ENCODE measurements around the gene TERT. TPM values are rescaled to one million over a fixed set of nuclear protein-coding genes. Genes with fewer than 3 reads are reported as not detected.
"Not testable (repeated sequence)": the region's sequence is repeated elsewhere in the genome, so short reads cannot be mapped to it uniquely, and the experiment has no call there.

Gene TERT
- total RNA-seq (1 to 10 TPM in 1 of 5 donors, under 1 TPM in 1, not detected in 3; 0.37 to 4.0 TPM), polyA plus RNA-seq (under 1 TPM in 2 of 3 donors, not detected in 1; 0.19 to 0.40 TPM)
- long read RNA-seq, donor 1 = 0 reads
- long read RNA-seq, donor 2 = 0 reads
- long read RNA-seq, donor 3 = 0 reads
- long read RNA-seq, donor 4 = 0 reads
- long read RNA-seq, donor 5 = 0 reads
- long read RNA-seq, donor 6 = 0 reads
- long read RNA-seq, donor 7 = 0 reads
- long read RNA-seq, donor 8 = 0 reads
- long read RNA-seq, donor 9 = 0 reads
- long read RNA-seq, donor 10 = 0 reads

DNA sequence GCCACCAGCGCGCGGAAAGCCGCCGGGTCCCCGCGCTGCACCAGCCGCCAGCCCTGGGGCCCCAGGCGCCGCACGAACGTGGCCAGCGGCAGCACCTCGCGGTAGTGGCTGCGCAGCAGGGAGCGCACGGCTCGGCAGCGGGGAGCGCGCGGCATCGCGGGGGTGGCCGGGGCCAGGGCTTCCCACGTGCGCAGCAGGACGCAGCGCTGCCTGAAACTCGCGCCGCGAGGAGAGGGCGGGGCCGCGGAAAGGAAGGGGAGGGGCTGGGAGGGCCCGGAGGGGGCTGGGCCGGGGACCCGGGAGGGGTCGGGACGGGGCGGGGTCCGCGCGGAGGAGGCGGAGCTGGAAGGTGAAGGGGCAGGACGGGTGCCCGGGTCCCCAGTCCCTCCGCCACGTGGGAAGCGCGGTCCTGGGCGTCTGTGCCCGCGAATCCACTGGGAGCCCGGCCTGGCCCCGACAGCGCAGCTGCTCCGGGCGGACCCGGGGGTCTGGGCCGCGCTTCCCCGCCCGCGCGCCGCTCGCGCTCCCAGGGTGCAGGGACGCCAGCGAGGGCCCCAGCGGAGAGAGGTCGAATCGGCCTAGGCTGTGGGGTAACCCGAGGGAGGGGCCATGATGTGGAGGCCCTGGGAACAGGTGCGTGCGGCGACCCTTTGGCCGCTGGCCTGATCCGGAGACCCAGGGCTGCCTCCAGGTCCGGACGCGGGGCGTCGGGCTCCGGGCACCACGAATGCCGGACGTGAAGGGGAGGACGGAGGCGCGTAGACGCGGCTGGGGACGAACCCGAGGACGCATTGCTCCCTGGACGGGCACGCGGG is at the start of gene TERT:
Gene TERT, minus strand, starts transcription at position 234 of the 815 bp plus-strand sequence. Its CDS starts 79 bp downstream, at position 155.
- no peaks in the 10 kb centered on the region for H3K9me3 ChIP-seq
- WGBS, 5 donors = 6 to 38% (median 15%) methylated on average over 12 to 102 of the region's 102 CpGs
- H3K36me3 ChIP-seq = no peaks in the 10 kb centered on the region
- TF ChIP-seq EP300 (IDR thresholded peaks at IDR 0.05) = no peak
- H3K27me3 ChIP-seq = peaks cover 6 to 78% (median 25%) of the 10 kb centered on the region in 3 donors
- H3K27ac ChIP-seq = no peak within 1 kb of the TSS
- intact Hi-C loops (cut with DNase I; ENCODE audit: low total_unique reads) = no loop called here
- H3K4me3 ChIP-seq = peak within 1 kb of the TSS; percentile 25 to 35 (median 28)
- peak; percentile 57 to 77 for DNase-seq
- peaks cover 10 to 25% (median 22%) of the 10 kb centered on the region in 4 donors for H3K4me1 ChIP-seq

DNA sequence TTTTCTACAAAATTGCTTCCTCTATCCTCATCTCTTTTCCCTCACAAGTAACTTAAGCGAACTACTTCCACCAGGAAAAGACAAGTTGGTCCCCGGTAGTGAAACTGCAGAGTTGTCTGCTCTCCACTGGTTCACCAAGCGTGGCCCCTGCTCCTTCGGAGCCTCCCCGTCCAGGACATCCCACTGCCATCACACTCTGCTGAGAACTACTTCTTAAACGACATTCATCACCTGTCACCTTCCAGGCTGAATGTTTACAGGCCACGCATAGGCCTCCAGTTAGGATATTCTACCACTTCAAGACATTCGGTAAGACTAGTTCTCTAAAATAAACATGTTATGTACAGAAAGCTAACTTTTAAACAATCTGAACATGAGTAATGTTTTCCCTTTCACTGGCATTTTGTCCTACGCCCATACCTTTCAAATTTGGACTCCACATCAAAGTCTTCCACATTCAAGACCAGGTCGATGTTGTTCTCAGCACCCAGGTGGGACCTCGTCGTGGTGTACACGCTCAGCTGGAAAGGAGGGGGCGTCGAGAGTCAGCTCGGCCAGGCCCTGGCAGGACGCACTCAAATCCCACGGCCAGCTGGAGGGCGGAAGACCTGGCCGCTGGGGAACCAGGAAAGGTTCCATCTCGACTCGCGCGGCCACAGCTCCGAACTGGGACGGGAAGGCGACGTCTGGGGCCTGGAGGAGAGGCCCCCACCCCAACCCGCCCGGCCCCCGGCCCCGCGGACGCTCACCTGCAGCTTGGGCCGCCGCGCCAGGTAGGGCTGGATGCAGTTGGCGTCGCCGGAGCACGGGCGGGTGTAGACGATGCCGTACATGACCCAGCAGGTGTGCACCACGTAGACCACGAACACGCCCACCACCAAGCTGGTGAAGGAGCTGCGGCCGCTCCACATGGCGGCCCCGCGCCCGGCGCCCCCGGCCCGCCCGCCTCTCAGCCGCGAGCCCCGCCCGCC is 49.3 kb upstream of the TERT start:
- H3K9me3 ChIP-seq = no peaks in the 10 kb centered on the region
- H3K4me3 ChIP-seq = peak overlapping the region; percentile 91 to 99 (median 96)
- peaks cover 30 to 42% (median 40%) of the 10 kb centered on the region in 4 donors for H3K36me3 ChIP-seq
- peaks cover 19 to 42% (median 37%) of the 10 kb centered on the region in 4 donors for H3K4me1 ChIP-seq
- intact Hi-C loops (cut with DNase I; ENCODE audit: low total_unique reads) = no loop called here
- no peaks in the 10 kb centered on the region for H3K27me3 ChIP-seq
- peak in 1 of 2 donors; percentile 53 for DNase-seq
- WGBS, 5 donors = 3 to 13% (median 4%) methylated on average over 19 to 61 of the region's 61 CpGs
- H3K27ac ChIP-seq = peak overlapping the region; percentile 70 to 92 (median 80)
- no peak for TF ChIP-seq POLR2A (IDR thresholded peaks at IDR 0.05)
- TF ChIP-seq POLR2AphosphoS5 (IDR thresholded peaks at IDR 0.05) = no peak
- TF ChIP-seq EP300 (IDR thresholded peaks at IDR 0.05) = no peak
- TF ChIP-seq, protein P1, sequence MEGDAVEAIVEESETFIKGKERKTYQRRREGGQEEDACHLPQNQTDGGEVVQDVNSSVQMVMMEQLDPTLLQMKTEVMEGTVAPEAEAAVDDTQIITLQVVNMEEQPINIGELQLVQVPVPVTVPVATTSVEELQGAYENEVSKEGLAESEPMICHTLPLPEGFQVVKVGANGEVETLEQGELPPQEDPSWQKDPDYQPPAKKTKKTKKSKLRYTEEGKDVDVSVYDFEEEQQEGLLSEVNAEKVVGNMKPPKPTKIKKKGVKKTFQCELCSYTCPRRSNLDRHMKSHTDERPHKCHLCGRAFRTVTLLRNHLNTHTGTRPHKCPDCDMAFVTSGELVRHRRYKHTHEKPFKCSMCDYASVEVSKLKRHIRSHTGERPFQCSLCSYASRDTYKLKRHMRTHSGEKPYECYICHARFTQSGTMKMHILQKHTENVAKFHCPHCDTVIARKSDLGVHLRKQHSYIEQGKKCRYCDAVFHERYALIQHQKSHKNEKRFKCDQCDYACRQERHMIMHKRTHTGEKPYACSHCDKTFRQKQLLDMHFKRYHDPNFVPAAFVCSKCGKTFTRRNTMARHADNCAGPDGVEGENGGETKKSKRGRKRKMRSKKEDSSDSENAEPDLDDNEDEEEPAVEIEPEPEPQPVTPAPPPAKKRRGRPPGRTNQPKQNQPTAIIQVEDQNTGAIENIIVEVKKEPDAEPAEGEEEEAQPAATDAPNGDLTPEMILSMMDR (IDR thresholded peaks at IDR 0.05) = no peak

DNA sequence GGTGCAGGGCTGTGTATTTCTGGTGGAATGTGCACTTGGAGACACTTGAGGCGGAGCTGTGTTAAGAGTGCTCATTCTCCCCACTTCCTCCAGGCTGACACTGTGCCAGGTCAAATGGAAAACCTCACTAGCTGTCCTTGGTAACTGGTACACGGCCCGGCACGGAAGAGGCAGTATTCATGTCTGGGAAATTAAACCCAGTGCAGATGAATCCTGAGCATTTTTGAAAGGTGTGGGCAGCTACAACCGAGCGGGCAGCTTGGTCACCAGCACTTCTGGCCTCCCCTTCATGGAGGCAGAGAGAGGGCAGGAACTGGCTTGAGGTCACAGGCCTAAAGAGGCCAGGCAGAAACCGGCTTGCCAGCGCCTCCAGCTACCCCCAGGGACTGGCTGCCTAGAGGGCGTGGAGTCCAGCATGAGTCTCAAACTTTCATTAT is 48.5 kb upstream of the TERT start:
- peak in 1 of 2 donors; percentile 39 for DNase-seq
- H3K27ac ChIP-seq = peak overlapping the region in 4 of 5 donors; percentile 14 to 92 (median 84)
- H3K4me1 ChIP-seq = peaks cover 19 to 42% (median 37%) of the 10 kb centered on the region in 4 donors
- no peaks in the 10 kb centered on the region for H3K9me3 ChIP-seq
- peak overlapping the region; percentile 91 to 99 (median 96) for H3K4me3 ChIP-seq
- intact Hi-C loops (cut with DNase I; ENCODE audit: low total_unique reads) = no loop called here
- H3K36me3 ChIP-seq = peaks cover 37 to 51% (median 49%) of the 10 kb centered on the region in 4 donors
- no peaks in the 10 kb centered on the region for H3K27me3 ChIP-seq
- WGBS, 5 donors = 38 to 50% (median 46%) methylated on average over 7 to 9 of the region's 9 CpGs
- TF ChIP-seq POLR2A (IDR thresholded peaks at IDR 0.05) (no peak), POLR2AphosphoS5 (IDR thresholded peaks at IDR 0.05) (no peak), EP300 (IDR thresholded peaks at IDR 0.05) (no peak)
- TF ChIP-seq, protein P1 (IDR thresholded peaks at IDR 0.05) = no peak

DNA sequence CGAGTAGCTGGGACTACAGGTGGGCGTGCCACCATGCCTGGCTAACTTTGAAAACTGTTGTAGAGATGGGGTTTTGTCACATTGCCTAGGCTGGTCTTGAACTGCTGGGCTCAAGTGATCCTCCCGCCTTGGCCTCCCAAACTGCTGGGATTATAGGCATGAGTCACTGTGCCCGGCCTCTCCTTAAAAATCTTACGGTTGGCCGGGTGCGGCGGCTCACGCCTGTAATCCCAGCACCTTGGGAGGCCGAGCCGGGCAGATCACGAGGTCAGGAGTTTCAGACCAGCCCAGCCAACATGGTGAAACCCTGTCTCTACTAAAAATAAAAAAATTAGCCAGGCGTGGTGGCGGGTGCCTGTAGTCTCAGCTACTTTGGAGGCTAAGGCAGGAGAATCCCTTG is 47.8 kb upstream of the TERT start:
- intact Hi-C loops (cut with DNase I; ENCODE audit: low total_unique reads); DNase-seq; H3K9me3 ChIP-seq; H3K27me3 ChIP-seq: not testable (repeated sequence)
- H3K36me3 ChIP-seq = peaks cover 43 to 57% (median 55%) of the 10 kb centered on the region in 4 donors
- peak overlapping the region in 2 of 4 donors; percentile 98 to 99 for H3K4me3 ChIP-seq
- H3K27ac ChIP-seq = peak overlapping the region in 3 of 5 donors; percentile 14 to 89 (median 80)
- 89 to 90% (median 90%) methylated on average over 11 to 14 of the region's 14 CpGs for WGBS, 5 donors
- H3K4me1 ChIP-seq = peaks cover 19 to 42% (median 37%) of the 10 kb centered on the region in 4 donors

All from stomach (tissue), 19 donors.